Smooth muscle cell (in vitro differentiated cells): Measurements from ENCODE around the gene OR51B2. TPM values are rescaled to one million over a fixed set of nuclear protein-coding genes. Genes with fewer than 3 reads are reported as not detected.

ENCODE experiments used
- DNase-seq: peaks from one replicate; lab custom pipeline; 2025; ENCODE audit not compliant: unreplicated experiment; lab: John Stamatoyannopoulos, UW
- H2AFZ ChIP-seq: fragments of 200-600 bp; sonication (generic); 2 replicates; pipeline ENCODE4 v1.6.0; 2016; ENCODE audit warnings: antibody characterized with exemption, low read depth, mild to moderate bottlenecking
- H3F3A ChIP-seq: fragments of 200-600 bp; sonication (generic); 2 replicates; pipeline ENCODE4 v1.6.0; 2017; ENCODE audit warnings: antibody characterized with exemption, low read depth
- H3K27ac ChIP-seq: fragments of 200-600 bp; sonication (generic); 2 replicates; pipeline ENCODE4 v1.5.1; 2016; ENCODE audit warnings: low read depth, mild to moderate bottlenecking
- H3K27me3 ChIP-seq: fragments of 200-600 bp; sonication (generic); 2 replicates; pipeline ENCODE4 v1.6.1; 2016; ENCODE audit warnings: low read depth, mild to moderate bottlenecking
- H3K36me3 ChIP-seq: fragments of 200-600 bp; sonication (generic); 2 replicates; pipeline ENCODE4 v1.5.1; 2016; ENCODE audit warnings: low read depth
- H3K4me1 ChIP-seq: fragments of 200-600 bp; sonication (generic); 2 replicates; pipeline ENCODE4 v1.5.1; 2016; ENCODE audit warnings: low read depth
- H3K4me2 ChIP-seq: fragments of 200-600 bp; sonication (generic); 2 replicates; pipeline ENCODE4 v1.6.0; 2016; ENCODE audit warnings: mild to moderate bottlenecking
- H3K4me3 ChIP-seq: fragments of 200-600 bp; sonication (generic); 2 replicates; pipeline ENCODE4 v1.5.1; 2016; ENCODE audit warnings: mild to moderate bottlenecking
- H3K79me2 ChIP-seq: fragments of 200-600 bp; sonication (generic); 2 replicates; pipeline ENCODE4 v1.6.0; 2016; ENCODE audit warnings: low read depth, mild to moderate bottlenecking
- H3K9ac ChIP-seq: fragments of 200-600 bp; sonication (generic); 2 replicates; pipeline ENCODE4 v1.6.0; 2016; ENCODE audit warnings: low read depth
- H3K9me3 ChIP-seq: fragments of 200-600 bp; sonication (generic); replicated peaks from 2 replicates; pipeline ENCODE4 v1.5.1; 2016; ENCODE audit warnings: low read depth
- H4K20me1 ChIP-seq: fragments of 200-600 bp; sonication (generic); 2 replicates; pipeline ENCODE4 v1.6.0; 2016; ENCODE audit warnings: low read depth
- WGBS: methylation state at CpG from one replicate; pipeline ENCODE4 v1.1.7; 2016; ENCODE audit warnings: low lambda C conversion rate; 5-methylcytosine and 5-hydroxymethylcytosine counted together
- polyA plus RNA-seq: library from polyadenylated mRNA; unstranded; fragments of >200 nt; fragmentation: Nextera tagmentation; extraction: Ambion mirVana; gene quantifications from 2 replicates; pipeline ENCODE4 v1.2.1, GENCODE V29; 2016
- total RNA-seq: library from RNA; depleted of rRNA; stranded (reverse); fragments of >200 nt; gene quantifications from 2 replicates; pipeline ENCODE4 v1.2.3, GENCODE V29; 2014
- TF ChIP-seq, protein P1 (sequence below): fragments of 200-600 bp; sonication (generic); IDR thresholded peaks from 2 replicates; pipeline ENCODE4 v1.5.1; 2017; ENCODE audit warnings: borderline replicate concordance, mild to moderate bottlenecking, antibody characterized with exemption; ENCODE audit not compliant: insufficient read depth, poor library complexity, severe bottlenecking

OR51B2 gene
- total and polyA plus RNA-seq, 2 experiments from 2014 or later, result not detected

- no peak for DNase-seq
- TF ChIP-seq, protein P1, sequence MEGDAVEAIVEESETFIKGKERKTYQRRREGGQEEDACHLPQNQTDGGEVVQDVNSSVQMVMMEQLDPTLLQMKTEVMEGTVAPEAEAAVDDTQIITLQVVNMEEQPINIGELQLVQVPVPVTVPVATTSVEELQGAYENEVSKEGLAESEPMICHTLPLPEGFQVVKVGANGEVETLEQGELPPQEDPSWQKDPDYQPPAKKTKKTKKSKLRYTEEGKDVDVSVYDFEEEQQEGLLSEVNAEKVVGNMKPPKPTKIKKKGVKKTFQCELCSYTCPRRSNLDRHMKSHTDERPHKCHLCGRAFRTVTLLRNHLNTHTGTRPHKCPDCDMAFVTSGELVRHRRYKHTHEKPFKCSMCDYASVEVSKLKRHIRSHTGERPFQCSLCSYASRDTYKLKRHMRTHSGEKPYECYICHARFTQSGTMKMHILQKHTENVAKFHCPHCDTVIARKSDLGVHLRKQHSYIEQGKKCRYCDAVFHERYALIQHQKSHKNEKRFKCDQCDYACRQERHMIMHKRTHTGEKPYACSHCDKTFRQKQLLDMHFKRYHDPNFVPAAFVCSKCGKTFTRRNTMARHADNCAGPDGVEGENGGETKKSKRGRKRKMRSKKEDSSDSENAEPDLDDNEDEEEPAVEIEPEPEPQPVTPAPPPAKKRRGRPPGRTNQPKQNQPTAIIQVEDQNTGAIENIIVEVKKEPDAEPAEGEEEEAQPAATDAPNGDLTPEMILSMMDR, result no peak
- H3K79me2 ChIP-seq, result no peaks in the 10 kb centered on the region
- H3K4me2 ChIP-seq, result no peak overlapping the region
- H2AFZ ChIP-seq, result no peak overlapping the region
- H3K4me1 ChIP-seq, result no peaks in the 10 kb centered on the region
- no peaks in the 10 kb centered on the region for H3K9me3 ChIP-seq
- no peak overlapping the region for H3K27ac ChIP-seq
- no peak overlapping the region for H3K9ac ChIP-seq
- no peaks in the 10 kb centered on the region for H4K20me1 ChIP-seq
- 40% methylated on average over 1 of the region's 1 CpG for WGBS
- no peaks in the 10 kb centered on the region for H3K36me3 ChIP-seq
- no peak overlapping the region for H3K4me3 ChIP-seq
- H3K27me3 ChIP-seq, result no peaks in the 10 kb centered on the region
- H3F3A ChIP-seq, result no peaks in the 10 kb centered on the region
These were observed 25.5 kb upstream of the OR51B2 start for GRCh38 chr11:5349550-5349949.

DNA sequence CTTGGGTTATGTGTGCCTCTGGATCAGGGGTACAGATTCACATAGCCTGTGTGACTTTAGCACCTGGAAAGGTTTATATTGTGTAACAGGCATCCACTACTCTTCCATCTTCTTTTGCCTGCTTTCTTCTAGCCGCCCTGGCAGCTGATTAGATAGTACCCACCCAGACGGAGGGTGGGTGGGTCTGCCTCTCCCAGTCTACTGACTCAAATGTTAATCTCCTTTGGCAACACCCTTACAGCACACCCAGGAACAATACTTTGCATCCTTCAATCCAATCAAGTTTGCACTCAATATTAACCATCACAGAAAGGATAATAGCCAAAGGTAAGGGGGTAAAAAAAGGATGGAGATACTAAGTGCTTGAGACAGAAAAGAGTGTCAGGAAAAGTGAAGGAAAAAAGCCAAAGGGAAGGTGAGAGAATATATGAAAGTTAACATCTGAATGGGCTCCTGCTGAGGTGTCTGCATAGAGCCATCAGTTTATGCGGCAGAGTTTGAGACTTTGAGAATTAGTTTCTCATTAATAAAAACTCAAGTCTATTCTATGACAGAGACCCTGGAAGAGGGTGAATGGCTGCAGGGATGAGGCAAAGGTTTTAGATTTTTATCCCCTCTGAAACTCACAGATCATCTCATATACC, 24.6 kb upstream of the OR51B2 start:
- no peaks in the 10 kb centered on the region for H4K20me1 ChIP-seq
- H3K27me3 ChIP-seq, result no peaks in the 10 kb centered on the region
- no peaks in the 10 kb centered on the region for H3K4me1 ChIP-seq
- H2AFZ ChIP-seq, result no peak overlapping the region
- TF ChIP-seq, protein P1, result no peak
- H3K36me3 ChIP-seq, result no peaks in the 10 kb centered on the region
- no peaks in the 10 kb centered on the region for H3F3A ChIP-seq
- no peak overlapping the region for H3K4me3 ChIP-seq
- no peaks in the 10 kb centered on the region for H3K79me2 ChIP-seq
- H3K9me3 ChIP-seq, result no peaks in the 10 kb centered on the region
- H3K27ac ChIP-seq, result no peak overlapping the region
- no peak for DNase-seq
- H3K9ac ChIP-seq, result no peak overlapping the region
- H3K4me2 ChIP-seq, result no peak overlapping the region
- 47% methylated on average over 3 of the region's 3 CpGs for WGBS

DNA sequence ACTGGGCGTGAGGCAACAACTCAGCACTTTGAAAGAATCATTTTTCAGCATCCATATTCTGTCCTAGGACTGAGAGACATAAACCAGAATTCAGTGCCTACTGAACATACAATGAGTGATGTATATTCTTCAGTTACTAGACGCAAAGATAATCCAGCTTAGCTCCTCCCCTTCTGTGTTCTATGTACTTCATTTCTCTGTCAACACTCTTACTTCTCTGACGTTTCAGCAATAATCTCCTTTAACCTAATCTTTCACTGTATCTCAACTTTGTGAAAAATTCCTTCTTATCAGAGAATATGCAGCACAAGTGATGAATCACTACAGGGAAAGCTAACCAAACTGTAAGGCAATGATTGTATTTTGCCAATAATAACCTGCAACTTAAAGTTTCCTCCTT, 21.7 kb upstream of the OR51B2 start:
- H3K4me3 ChIP-seq, result no peak overlapping the region
- no peaks in the 10 kb centered on the region for H4K20me1 ChIP-seq
- H3K4me1 ChIP-seq, result no peaks in the 10 kb centered on the region
- DNase-seq, result no peak
- no peaks in the 10 kb centered on the region for H3K9me3 ChIP-seq
- no peaks in the 10 kb centered on the region for H3K27me3 ChIP-seq
- H2AFZ ChIP-seq, result no peak overlapping the region
- H3F3A ChIP-seq, result no peaks in the 10 kb centered on the region
- H3K4me2 ChIP-seq, result no peak overlapping the region
- 71% methylated on average over 3 of the region's 3 CpGs for WGBS
- TF ChIP-seq, protein P1, result no peak
- no peaks in the 10 kb centered on the region for H3K36me3 ChIP-seq
- no peak overlapping the region for H3K9ac ChIP-seq
- no peak overlapping the region for H3K27ac ChIP-seq
- no peaks in the 10 kb centered on the region for H3K79me2 ChIP-seq
